A549 treated with dexamethasone at 1 μM for 4 hours (cell line): ENCODE data around the gene KLF13. TPM values are rescaled to one million over a fixed set of nuclear protein-coding genes. Genes with fewer than 3 reads are reported as not detected.

ENCODE experiments used
- total RNA-seq: library from RNA; stranded (reverse); fragments of 200-300 nt; extraction: Qiagen RNA extraction; gene quantifications from 5 replicates; pipeline ENCODE4 v1.2.3, GENCODE V29; 2022

The KLF13 gene
- 96.5 to 123 TPM (median 116 TPM) in 5 replicates for total RNA-seq

DNA sequence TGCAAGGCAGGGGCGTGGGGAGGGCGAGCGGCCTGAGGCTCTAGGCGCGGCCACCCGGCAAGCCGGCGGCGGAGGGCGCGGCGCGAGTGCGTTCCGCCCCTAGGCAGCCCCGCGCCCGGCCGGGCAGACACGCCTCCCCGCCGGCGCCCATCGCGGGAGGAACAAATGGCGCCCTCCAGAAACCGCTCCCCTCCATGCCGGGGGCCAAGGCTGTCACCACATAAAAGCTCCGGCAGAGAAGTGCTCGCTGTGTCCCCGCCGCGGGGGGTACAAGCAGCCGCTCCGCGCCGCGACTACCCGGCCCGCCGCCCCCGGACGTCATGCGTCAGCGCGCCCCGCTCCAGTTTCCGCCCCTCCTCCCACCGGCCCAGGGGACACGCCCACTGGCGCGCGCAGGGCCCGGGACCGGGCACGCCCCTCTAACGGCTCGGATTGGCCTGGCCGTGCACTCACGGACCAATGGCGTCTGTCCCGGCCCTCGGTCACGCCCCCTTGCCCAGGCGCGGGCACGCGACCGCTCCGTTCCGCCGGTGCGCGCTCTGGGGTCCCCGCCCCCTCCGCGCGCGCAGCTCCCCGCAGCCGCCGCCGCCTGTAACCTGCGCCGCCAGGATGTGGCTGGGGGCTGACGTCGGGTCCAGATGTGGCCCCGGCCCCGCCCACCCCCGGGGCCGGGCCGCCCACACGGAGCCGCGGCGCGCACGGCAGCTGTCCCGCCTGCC, at the start of gene KLF13:
Gene KLF13 (plus strand): TSS at position 680 of the 719 bp plus-strand sequence. CDS start 378 bp downstream, outside the sequence.

Other genes starting within 250 kb of the KLF13 start
- gene TRPM1, start 225.1 kb upstream of the KLF13 start, total RNA-seq: not detected in 5 replicates